Endodermal cell (in vitro differentiated cells): ENCODE measurements around the gene C14orf119. TPM values are rescaled to one million over a fixed set of nuclear protein-coding genes. Genes with fewer than 3 reads are reported as not detected.

Source experiments
- DNase-seq: peaks from one replicate; pipeline ENCODE4 v3.0.0-alpha.2; 2017
- H3K27ac ChIP-seq: 2 replicates; pipeline ENCODE4 v1.5.1; 2013; ENCODE audit warnings: mild to moderate bottlenecking, low read depth, low read length, moderate library complexity
- H3K27me3 ChIP-seq: 2 replicates; pipeline ENCODE4 v1.6.1; 2013; ENCODE audit warnings: mild to moderate bottlenecking, low read length, moderate library complexity; ENCODE audit not compliant: insufficient read depth, control insufficient read depth, poor library complexity, severe bottlenecking
- H3K36me3 ChIP-seq: 2 replicates; pipeline ENCODE4 v1.7.0; 2013; ENCODE audit warnings: mild to moderate bottlenecking, low read length, moderate library complexity; ENCODE audit not compliant: control insufficient read depth, insufficient read depth
- H3K4me1 ChIP-seq: one replicate; pipeline ENCODE4 v1.7.0; 2013; ENCODE audit warnings: low read length; ENCODE audit not compliant: control insufficient read depth, insufficient read depth
- H3K4me3 ChIP-seq: 2 replicates; pipeline ENCODE4 v1.5.1; 2013; ENCODE audit warnings: mild to moderate bottlenecking, low read length, moderate library complexity
- H3K9ac ChIP-seq: 2 replicates; pipeline ENCODE4 v1.6.1; 2013; ENCODE audit warnings: mild to moderate bottlenecking, low read length, moderate library complexity; ENCODE audit not compliant: poor library complexity, severe bottlenecking; ENCODE audit errors: extremely low read depth
- H3K9me3 ChIP-seq: 2 replicates; pipeline ENCODE4 v1.6.1; 2013; ENCODE audit warnings: mild to moderate bottlenecking, low read length, moderate library complexity; ENCODE audit not compliant: control insufficient read depth
- H3K27ac Mint-ChIP-seq: 2 replicates; pipeline ENCODE4 v1.8.0; 2020; ENCODE audit warnings: mixed read lengths
- H3K27me3 Mint-ChIP-seq: 2 replicates; pipeline ENCODE4 v1.8.0; 2021; ENCODE audit warnings: mild to moderate bottlenecking, mixed read lengths; ENCODE audit not compliant: insufficient read depth
- H3K36me3 Mint-ChIP-seq: 2 replicates; pipeline ENCODE4 v1.8.0; 2020; ENCODE audit warnings: low read depth, mixed read lengths
- H3K4me1 Mint-ChIP-seq: 2 replicates; pipeline ENCODE4 v1.8.0; 2020; ENCODE audit warnings: mixed read lengths
- H3K4me3 Mint-ChIP-seq: 2 replicates; pipeline ENCODE4 v1.8.0; 2020; ENCODE audit warnings: mild to moderate bottlenecking, moderate library complexity, mixed read lengths
- H3K9me3 Mint-ChIP-seq: 2 replicates; pipeline ENCODE4 v1.8.0; 2020; ENCODE audit warnings: mild to moderate bottlenecking, mixed read lengths
- WGBS, 2 experiments: methylation state at CpG; one replicate each; pipeline versions ENCODE4 v1.1.5 to v1.1.7; 2013; ENCODE audit warnings: missing lambda C conversion rate in 2 of 2, mixed read lengths in 1 of 2; ENCODE audit not compliant: insufficient coverage in 1 of 2, insufficient read length in 1 of 2; 5-methylcytosine and 5-hydroxymethylcytosine counted together
- total RNA-seq, 2 donors: library from RNA; stranded (reverse); fragmentation: NEBNext Ultra II Directional in 1 of 2; extraction: Animal tissue kit (Norgen Biotek cat#: 25700) in 1 of 2; gene quantifications; 2 replicates in 1 of 2; 3 replicates in 1 of 2; pipeline ENCODE4 v1.2.1, GENCODE V29; 2021
- TF ChIP-seq, protein P1 (sequence below): fragments of 200-600 bp; sonication (generic); conservative IDR thresholded peaks from 2 replicates; pipeline ENCODE4 v1.5.0; 2021; ENCODE audit warnings: antibody characterized with exemption, mild to moderate bottlenecking

Gene C14orf119
- total RNA-seq, 2 donors from 2014 or later, result 76.7 to 82.9 TPM

DNA sequence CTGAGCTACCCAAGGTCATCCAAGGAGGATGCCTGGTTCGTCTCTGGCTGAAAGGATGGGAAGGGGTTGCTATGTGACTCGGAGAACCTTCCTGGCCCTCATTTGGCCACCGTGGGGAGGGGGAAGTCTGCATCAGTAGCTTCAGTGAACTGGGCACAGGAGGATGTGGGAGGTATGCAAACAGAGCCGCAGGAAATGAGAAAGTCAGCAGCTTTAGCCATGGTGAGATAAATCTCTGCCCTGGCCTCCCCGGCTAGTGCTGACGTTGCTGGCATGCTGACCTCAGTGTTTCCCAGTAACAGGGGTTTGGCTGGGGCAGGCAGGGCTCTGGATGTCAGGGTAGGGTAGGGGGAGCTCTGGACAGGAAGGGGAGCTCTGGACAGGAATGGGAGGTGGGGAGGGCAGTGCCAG lies 26.1 kb downstream of the C14orf119 start:
- Mint-ChIP-seq H3K4me3 (no peak overlapping the region), H3K9me3 (no peaks in the 10 kb centered on the region), H3K27me3 (peaks cover 4% of the 10 kb centered on the region), H3K36me3 (no peaks in the 10 kb centered on the region), H3K4me1 (peaks cover 47% of the 10 kb centered on the region), H3K27ac (peak overlapping the region; percentile 58)
- Histone ChIP-seq H3K9me3 (no peaks in the 10 kb centered on the region), H3K4me1 (peaks cover 12% of the 10 kb centered on the region), H3K4me3 (no peak overlapping the region), H3K27ac (no peak overlapping the region), H3K36me3 (no peaks in the 10 kb centered on the region), H3K27me3 (no peaks in the 10 kb centered on the region), H3K9ac (no peak overlapping the region)
- TF ChIP-seq, protein P1, sequence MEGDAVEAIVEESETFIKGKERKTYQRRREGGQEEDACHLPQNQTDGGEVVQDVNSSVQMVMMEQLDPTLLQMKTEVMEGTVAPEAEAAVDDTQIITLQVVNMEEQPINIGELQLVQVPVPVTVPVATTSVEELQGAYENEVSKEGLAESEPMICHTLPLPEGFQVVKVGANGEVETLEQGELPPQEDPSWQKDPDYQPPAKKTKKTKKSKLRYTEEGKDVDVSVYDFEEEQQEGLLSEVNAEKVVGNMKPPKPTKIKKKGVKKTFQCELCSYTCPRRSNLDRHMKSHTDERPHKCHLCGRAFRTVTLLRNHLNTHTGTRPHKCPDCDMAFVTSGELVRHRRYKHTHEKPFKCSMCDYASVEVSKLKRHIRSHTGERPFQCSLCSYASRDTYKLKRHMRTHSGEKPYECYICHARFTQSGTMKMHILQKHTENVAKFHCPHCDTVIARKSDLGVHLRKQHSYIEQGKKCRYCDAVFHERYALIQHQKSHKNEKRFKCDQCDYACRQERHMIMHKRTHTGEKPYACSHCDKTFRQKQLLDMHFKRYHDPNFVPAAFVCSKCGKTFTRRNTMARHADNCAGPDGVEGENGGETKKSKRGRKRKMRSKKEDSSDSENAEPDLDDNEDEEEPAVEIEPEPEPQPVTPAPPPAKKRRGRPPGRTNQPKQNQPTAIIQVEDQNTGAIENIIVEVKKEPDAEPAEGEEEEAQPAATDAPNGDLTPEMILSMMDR, result no peak
- WGBS, 2 experiments, result 57 to 67% methylated on average over 5 to 6 of the region's 6 CpGs
- DNase-seq, result peak; percentile 69

DNA sequence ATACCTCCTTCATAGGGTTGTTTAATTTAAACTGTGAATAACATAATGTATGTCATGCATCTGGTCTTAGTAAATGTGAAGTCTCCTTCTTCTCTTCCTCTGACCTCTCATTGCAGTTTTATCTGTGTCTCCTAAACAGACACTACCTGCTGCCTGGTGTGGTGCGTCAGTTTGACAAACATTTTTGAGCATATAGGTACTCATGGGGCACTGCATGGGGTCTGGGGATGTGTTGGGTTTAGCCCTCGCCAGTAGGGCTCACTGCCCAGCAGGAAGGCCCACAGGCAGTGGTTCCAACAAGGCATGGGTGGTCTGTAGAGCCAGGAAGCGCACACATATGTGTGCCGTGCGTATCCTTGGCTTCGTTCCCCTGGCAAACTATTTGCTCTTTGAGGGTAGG lies 26.8 kb downstream of the C14orf119 start:
- Mint-ChIP-seq H3K4me1 (peaks cover 42% of the 10 kb centered on the region), H3K27me3 (peaks cover 4% of the 10 kb centered on the region), H3K36me3 (no peaks in the 10 kb centered on the region), H3K4me3 (no peak overlapping the region), H3K27ac (no peak overlapping the region), H3K9me3 (no peaks in the 10 kb centered on the region)
- H3K36me3 ChIP-seq, result no peaks in the 10 kb centered on the region
- H3K27me3 ChIP-seq, result no peaks in the 10 kb centered on the region
- peaks cover 12% of the 10 kb centered on the region for H3K4me1 ChIP-seq
- H3K9ac ChIP-seq, result no peak overlapping the region
- TF ChIP-seq, protein P1, result no peak
- no peak for DNase-seq
- H3K27ac ChIP-seq, result no peak overlapping the region
- no peaks in the 10 kb centered on the region for H3K9me3 ChIP-seq
- no peak overlapping the region for H3K4me3 ChIP-seq
- 93 to 96% methylated on average over 5 to 6 of the region's 6 CpGs for WGBS, 2 experiments

DNA sequence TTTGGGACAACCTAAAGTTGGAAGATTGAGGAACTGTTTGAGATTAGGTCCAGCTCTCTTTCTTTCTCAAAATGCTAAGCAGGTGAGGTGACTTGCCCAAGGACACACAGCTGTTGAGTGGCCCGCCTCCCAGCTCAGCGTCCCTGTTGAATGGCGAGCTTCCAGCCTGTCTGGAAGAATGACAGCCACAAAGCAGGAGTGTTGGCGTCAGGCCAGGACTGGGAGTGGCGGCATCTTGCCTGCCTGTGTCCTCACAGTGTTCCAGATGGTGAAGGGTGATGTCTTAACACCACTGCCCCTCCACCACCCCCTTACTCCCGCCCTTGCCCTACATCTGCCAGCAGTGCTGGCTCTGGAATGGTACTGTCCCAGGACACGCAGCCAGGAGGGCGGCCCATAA lies 28.1 kb downstream of the C14orf119 start:
- H3K27me3 Mint-ChIP-seq, result no peaks in the 10 kb centered on the region
- H3K36me3 Mint-ChIP-seq, result peaks cover 7% of the 10 kb centered on the region
- no peak overlapping the region for H3K9ac ChIP-seq
- H3K27ac ChIP-seq, result no peak overlapping the region
- H3K9me3 ChIP-seq, result no peaks in the 10 kb centered on the region
- H3K4me1 Mint-ChIP-seq, result peaks cover 42% of the 10 kb centered on the region
- no peaks in the 10 kb centered on the region for H3K36me3 ChIP-seq
- no peak overlapping the region for H3K4me3 ChIP-seq
- WGBS, 2 experiments, result 92 to 98% methylated on average over 5 to 8 of the region's 8 CpGs
- H3K27me3 ChIP-seq, result no peaks in the 10 kb centered on the region
- peaks cover 12% of the 10 kb centered on the region for H3K4me1 ChIP-seq
- no peaks in the 10 kb centered on the region for H3K9me3 Mint-ChIP-seq
- no peak for DNase-seq
- TF ChIP-seq, protein P1, result no peak
- H3K27ac Mint-ChIP-seq, result no peak overlapping the region
- no peak overlapping the region for H3K4me3 Mint-ChIP-seq
